Activated CD8-positive, alpha-beta T cell treated with anti-CD3 and anti-CD28 coated beads, Interleukin-2, amount 10 ng/mL, durations not matched to agents 7 days and 5 days (primary cell): ENCODE results near the gene MAPKAPK3. TPM values are rescaled to one million over a fixed set of nuclear protein-coding genes. Genes with fewer than 3 reads are reported as not detected.
A peak's percentile ranks its signal among the peaks of the same experiment; 100 is the strongest.

ENCODE experiments used
- ATAC-seq: fragments of 150-1000 bp; cut with Tn5 transposase; one replicate; pipeline ENCODE4 v1.10.0; 2021; ENCODE audit warnings: moderate library complexity
- CTCF ChIA-PET: fragments of 350-600 bp; sonication (Branson Sonifier 250); formaldehyde crosslinking; loops from one replicate; lab custom pipeline; 2021; ENCODE audit warnings: antibody characterized with exemption; lab: Charles Lee
- POLR2A ChIA-PET: fragments of 350-600 bp; sonication (Branson Sonifier 250); formaldehyde crosslinking; loops from one replicate; lab custom pipeline; 2021; ENCODE audit warnings: antibody characterized with exemption; lab: Charles Lee
- DNase-seq: peaks from one replicate; pipeline ENCODE4 v3.0.0-alpha.2; 2020
- H3K27ac Mint-ChIP-seq: one replicate; pipeline ENCODE4 v1.8.0; 2021; ENCODE audit warnings: mild to moderate bottlenecking, mixed read lengths
- H3K27me3 Mint-ChIP-seq: one replicate; pipeline ENCODE4 v1.8.0; 2021; ENCODE audit warnings: low read depth, mixed read lengths
- H3K36me3 Mint-ChIP-seq: one replicate; pipeline ENCODE4 v1.8.0; 2021; ENCODE audit warnings: low read depth, mixed read lengths
- H3K4me1 Mint-ChIP-seq: one replicate; pipeline ENCODE4 v1.8.0; 2021; ENCODE audit warnings: low read depth, mixed read lengths
- H3K4me3 Mint-ChIP-seq: one replicate; pipeline ENCODE4 v1.8.0; 2021; ENCODE audit warnings: mild to moderate bottlenecking, mixed read lengths
- H3K9me3 Mint-ChIP-seq: one replicate; pipeline ENCODE4 v1.8.0; 2022; ENCODE audit warnings: mixed read lengths; ENCODE audit not compliant: insufficient read depth
- total RNA-seq, 2 experiments: library from RNA; stranded (reverse); gene quantifications; one replicate each; pipeline ENCODE4 v1.2.3, GENCODE V29; 2021

The MAPKAPK3 gene
- total RNA-seq, 2 experiments from 2014 or later = 224 to 225 TPM

- DNase-seq (no peak), ATAC-seq (no peak)
- no peak overlapping the region for H3K4me3 Mint-ChIP-seq
- H3K9me3 Mint-ChIP-seq = no peaks in the 10 kb centered on the region
- peak overlapping the region; percentile 83 for H3K27ac Mint-ChIP-seq
- ChIA-PET CTCF (interaction anchor here (0.7 to 13.6 kb wide), 6 partner anchors 8 to 763 kb away, joined by 3 to 143 read pairs (median 4); partner anchors contain the start of gene MAPKAPK3), POLR2A (interaction anchor here (1.9 to 3.3 kb wide), 2 partner anchors 9 to 54 kb away, joined by 4 to 10 read pairs; partner anchors contain the start of gene MAPKAPK3)
- H3K36me3 Mint-ChIP-seq = peaks cover 87% of the 10 kb centered on the region
- peaks cover 98% of the 10 kb centered on the region for H3K4me1 Mint-ChIP-seq
- no peaks in the 10 kb centered on the region for H3K27me3 Mint-ChIP-seq
Measured at GRCh38 chr3:50626401-50626800, 9.4 kb downstream of the MAPKAPK3 start.

- H3K4me3 Mint-ChIP-seq = no peak overlapping the region
- H3K9me3 Mint-ChIP-seq = no peaks in the 10 kb centered on the region
- H3K36me3 Mint-ChIP-seq = peaks cover 82% of the 10 kb centered on the region
- ChIA-PET CTCF (interaction anchor here (0.8 to 13.6 kb wide), 9 partner anchors 9 to 762 kb away, joined by 3 to 143 read pairs (median 6); partner anchors contain the start of gene MAPKAPK3), POLR2A (interaction anchor here (0.8 to 3.3 kb wide), 6 partner anchors 8 to 55 kb away, joined by 3 to 10 read pairs (median 4); partner anchors contain the start of genes CISH and MAPKAPK3)
- peaks cover 99% of the 10 kb centered on the region for H3K4me1 Mint-ChIP-seq
- H3K27me3 Mint-ChIP-seq = no peaks in the 10 kb centered on the region
- H3K27ac Mint-ChIP-seq = peak overlapping the region; percentile 55
- no peak for ATAC-seq
- DNase-seq = peak; percentile 36
Measured at GRCh38 chr3:50627407-50628051, 10.6 kb downstream of the MAPKAPK3 start.

GRCh38 chr3:50628601-50629000 lies 11.7 kb downstream of the MAPKAPK3 start:
- H3K36me3 Mint-ChIP-seq = peaks cover 76% of the 10 kb centered on the region

GRCh38 chr3:50630394-50630793 lies 13.4 kb downstream of the MAPKAPK3 start:
- H3K4me3 Mint-ChIP-seq = no peak overlapping the region
- POLR2A ChIA-PET = no interaction called here
- H3K27ac Mint-ChIP-seq = peak overlapping the region; percentile 30
- no peak for ATAC-seq
- H3K36me3 Mint-ChIP-seq = peaks cover 71% of the 10 kb centered on the region
- H3K9me3 Mint-ChIP-seq = no peaks in the 10 kb centered on the region
- no peaks in the 10 kb centered on the region for H3K27me3 Mint-ChIP-seq
- H3K4me1 Mint-ChIP-seq = peaks cover 95% of the 10 kb centered on the region
- CTCF ChIA-PET = interaction anchor here (1.2 to 13.6 kb wide), 5 partner anchors 12 to 60 kb away, joined by 3 to 143 read pairs (median 6); partner anchors contain the start of gene MAPKAPK3
- no peak for DNase-seq

More at GRCh38 chr3:50628601-50629000, 11.7 kb downstream of the MAPKAPK3 start:
- ChIA-PET CTCF (interaction anchor here (1.1 to 13.6 kb wide), 8 partner anchors 11 to 744 kb away, joined by 3 to 143 read pairs (median 6); partner anchors contain the start of gene MAPKAPK3), POLR2A (interaction anchor here (0.6 to 3.3 kb wide), 7 partner anchors 8 to 72 kb away, joined by 3 to 10 read pairs (median 4); partner anchors contain the start of gene MAPKAPK3)
- DNase-seq (no peak), ATAC-seq (no peak)
- no peaks in the 10 kb centered on the region for H3K27me3 Mint-ChIP-seq
- H3K9me3 Mint-ChIP-seq = no peaks in the 10 kb centered on the region
- H3K27ac Mint-ChIP-seq = peak overlapping the region; percentile 66
- H3K4me3 Mint-ChIP-seq = no peak overlapping the region
- H3K4me1 Mint-ChIP-seq = peaks cover 99% of the 10 kb centered on the region

GRCh38 chr3:50630877-50631276 lies 13.9 kb downstream of the MAPKAPK3 start:
- no peak for DNase-seq
- no peak for ATAC-seq
- ChIA-PET CTCF (interaction anchor here (1.2 to 13.6 kb wide), 5 partner anchors 13 to 45 kb away, joined by 3 to 143 read pairs (median 5); partner anchors contain the start of gene MAPKAPK3), POLR2A (interaction anchor here (1.2 kb wide), 1 partner anchor 13 kb away, joined by 3 read pairs; no protein-coding TSS in a partner anchor)
- Mint-ChIP-seq H3K4me3 (no peak overlapping the region), H3K36me3 (peaks cover 68% of the 10 kb centered on the region), H3K27me3 (no peaks in the 10 kb centered on the region), H3K4me1 (peaks cover 90% of the 10 kb centered on the region), H3K27ac (peak overlapping the region; percentile 30), H3K9me3 (no peaks in the 10 kb centered on the region)

- no peaks in the 10 kb centered on the region for H3K9me3 Mint-ChIP-seq
- peaks cover 64% of the 10 kb centered on the region for H3K36me3 Mint-ChIP-seq
- no peak for DNase-seq
- no peaks in the 10 kb centered on the region for H3K27me3 Mint-ChIP-seq
- H3K27ac Mint-ChIP-seq = peak overlapping the region; percentile 87
- peak overlapping the region; percentile 3 for H3K4me3 Mint-ChIP-seq
- peaks cover 92% of the 10 kb centered on the region for H3K4me1 Mint-ChIP-seq
- peak; percentile 34 for ATAC-seq
- CTCF ChIA-PET = interaction anchor here (1.0 to 13.6 kb wide), 8 partner anchors 9 to 66 kb away, joined by 3 to 143 read pairs (median 4); partner anchors contain the start of genes CISH and MAPKAPK3
- POLR2A ChIA-PET = interaction anchor here (0.5 to 1.6 kb wide), 5 partner anchors 12 to 759 kb away, joined by 3 to 4 read pairs (median 3); partner anchors contain the start of gene CISH
Measured at GRCh38 chr3:50632450-50632849, 15.5 kb downstream of the MAPKAPK3 start.

GRCh38 chr3:50633230-50633790 lies 16.4 kb downstream of the MAPKAPK3 start:
- ChIA-PET POLR2A (interaction anchor here (1.6 kb wide), 1 partner anchor 13 kb away, joined by 4 read pairs; no protein-coding TSS in a partner anchor), CTCF (interaction anchor here (1.0 to 13.6 kb wide), 6 partner anchors 10 to 22 kb away, joined by 3 to 143 read pairs (median 10); partner anchors contain the start of genes CISH and MAPKAPK3)
- DNase-seq (no peak), ATAC-seq (no peak)
- Mint-ChIP-seq H3K36me3 (peaks cover 63% of the 10 kb centered on the region), H3K4me1 (peaks cover 92% of the 10 kb centered on the region), H3K9me3 (no peaks in the 10 kb centered on the region), H3K27ac (peak overlapping the region; percentile 87), H3K27me3 (no peaks in the 10 kb centered on the region), H3K4me3 (no peak overlapping the region)

- peak overlapping the region; percentile 56 for H3K27ac Mint-ChIP-seq
Measured at GRCh38 chr3:50635066-50635465, 18.1 kb downstream of the MAPKAPK3 start.

GRCh38 chr3:50637011-50637410 lies 20.1 kb downstream of the MAPKAPK3 start:
- POLR2A ChIA-PET = interaction anchor here (1.3 kb wide), 1 partner anchor 9 kb away, joined by 5 read pairs; no protein-coding TSS in a partner anchor
- H3K36me3 Mint-ChIP-seq = peaks cover 61% of the 10 kb centered on the region

More at GRCh38 chr3:50635066-50635465, 18.1 kb downstream of the MAPKAPK3 start:
- Mint-ChIP-seq H3K27me3 (no peaks in the 10 kb centered on the region), H3K4me3 (no peak overlapping the region), H3K36me3 (peaks cover 57% of the 10 kb centered on the region), H3K9me3 (no peaks in the 10 kb centered on the region), H3K4me1 (peaks cover 83% of the 10 kb centered on the region)
- ChIA-PET POLR2A (interaction anchor here (1.1 kb wide), 1 partner anchor 11 kb away, joined by 4 read pairs; no protein-coding TSS in a partner anchor), CTCF (interaction anchor here (3.8 to 13.6 kb wide), 3 partner anchors 11 to 18 kb away, joined by 17 to 143 read pairs (median 30); partner anchors contain the start of gene MAPKAPK3)
- ATAC-seq (no peak), DNase-seq (no peak)

GRCh38 chr3:50637945-50638344 lies 21.0 kb downstream of the MAPKAPK3 start:
- Mint-ChIP-seq H3K27me3 (no peaks in the 10 kb centered on the region), H3K4me3 (no peak overlapping the region), H3K36me3 (peaks cover 65% of the 10 kb centered on the region), H3K27ac (peak overlapping the region; percentile 75), H3K4me1 (peaks cover 54% of the 10 kb centered on the region), H3K9me3 (no peaks in the 10 kb centered on the region)
- ChIA-PET CTCF (interaction anchor here (2.9 to 13.6 kb wide), 2 partner anchors 15 to 20 kb away, joined by 14 to 143 read pairs; partner anchors contain the start of gene MAPKAPK3), POLR2A (interaction anchor here (0.6 to 1.0 kb wide), 2 partner anchors 14 to 69 kb away, joined by 3 read pairs; no protein-coding TSS in a partner anchor)
- DNase-seq (no peak), ATAC-seq (no peak)

More at GRCh38 chr3:50637011-50637410, 20.1 kb downstream of the MAPKAPK3 start:
- DNase-seq = no peak
- H3K4me3 Mint-ChIP-seq = no peak overlapping the region
- H3K9me3 Mint-ChIP-seq = no peaks in the 10 kb centered on the region
- CTCF ChIA-PET = interaction anchor here (0.8 to 13.6 kb wide), 4 partner anchors 16 to 735 kb away, joined by 5 to 143 read pairs (median 10); partner anchors contain the start of genes DOCK3 and MAPKAPK3
- H3K27me3 Mint-ChIP-seq = no peaks in the 10 kb centered on the region
- H3K27ac Mint-ChIP-seq = peak overlapping the region; percentile 75
- ATAC-seq = no peak
- peaks cover 63% of the 10 kb centered on the region for H3K4me1 Mint-ChIP-seq
